SK-N-SH (cell line): ENCODE data around the gene MCRS1. TPM values are rescaled to one million over a fixed set of nuclear protein-coding genes. Genes with fewer than 3 reads are reported as not detected.
"Not testable (repeated sequence)": the region's sequence is repeated elsewhere in the genome, so short reads cannot be mapped to it uniquely, and the experiment has no call there.

Source experiments
- CTCF ChIA-PET: fragments of 300-600, 350-600 bp; formaldehyde crosslinking; extraction: SDS; loops from one replicate; lab custom pipeline; 2021; lab: Yijun Ruan, JAX
- POLR2A ChIA-PET: fragments of 350-600 bp; sonication (Branson Sonifier 250); formaldehyde crosslinking; extraction: SDS; loops from one replicate; lab custom pipeline; 2020; ENCODE audit warnings: antibody characterized with exemption, inconsistent platforms; lab: Yijun Ruan, JAX
- DNase-seq: peaks from one replicate; pipeline ENCODE4 v3.0.0; 2012
- H2AFZ ChIP-seq: fragments of 200-600 bp; sonication (generic); 2 replicates; pipeline ENCODE4 v1.8.1; 2016; ENCODE audit warnings: antibody characterized with exemption, mild to moderate bottlenecking, low read depth
- H3F3A ChIP-seq: fragments of 200-600 bp; sonication (generic); replicated peaks from 2 replicates; pipeline ENCODE3; 2016; ENCODE audit warnings: antibody characterized with exemption, mild to moderate bottlenecking; ENCODE audit not compliant: insufficient read depth
- H3K27ac ChIP-seq, 2 experiments: fragments of 200-500 bp in 1 of 2; fragments of 200-600 bp in 1 of 2; sonication (Bioruptor generic) in 1 of 2; sonication (generic), shearing (Covaris generic) in 1 of 2; 2 replicates each; pipeline versions ENCODE4 v1.5.1 to v1.6.1; 2014 to 2016; ENCODE audit warnings: low read depth in 2 of 2, inconsistent platforms in 1 of 2, low read length in 1 of 2, mild to moderate bottlenecking in 1 of 2, mixed read lengths in 1 of 2
- H3K27me3 ChIP-seq: fragments of 200-600 bp; sonication (generic), shearing (Covaris generic); 2 replicates; pipeline ENCODE4 v1.6.1; 2016; ENCODE audit warnings: mixed run types; ENCODE audit not compliant: insufficient read depth
- H3K36me3 ChIP-seq, 2 experiments: fragments of 200-500 bp in 1 of 2; fragments of 200-600 bp in 1 of 2; sonication (Bioruptor generic) in 1 of 2; sonication (generic) in 1 of 2; replicated peaks in 1 of 2; 2 replicates each; pipeline versions ENCODE3 to v1.5.1; 2014 to 2016; ENCODE audit warnings: low read length in 1 of 2, mild to moderate bottlenecking in 1 of 2; ENCODE audit not compliant: insufficient read depth in 2 of 2, control insufficient read depth in 1 of 2
- H3K4me1 ChIP-seq, 2 experiments: fragments of 200-500 bp in 1 of 2; fragments of 200-600 bp in 1 of 2; sonication (Bioruptor generic) in 1 of 2; sonication (generic), shearing (Covaris generic) in 1 of 2; 2 replicates each; pipeline versions ENCODE4 v1.5.1 to v1.6.1; 2014 to 2016; ENCODE audit warnings: low read depth in 1 of 2, low read length in 1 of 2, mixed run types in 1 of 2; ENCODE audit not compliant: insufficient read depth in 2 of 2, control insufficient read depth in 1 of 2
- H3K4me2 ChIP-seq: fragments of 200-600 bp; sonication (generic), shearing (Covaris generic); 2 replicates; pipeline ENCODE4 v1.6.1; 2017; ENCODE audit warnings: mixed run types
- H3K4me3 ChIP-seq, 2 experiments: fragments of 200-500 bp in 1 of 2; fragments of 200-600 bp in 1 of 2; sonication (Bioruptor generic) in 1 of 2; sonication (generic), shearing (Covaris generic) in 1 of 2; 2 replicates each; pipeline versions ENCODE4 v1.5.1 to v1.8.1; 2014 to 2016; ENCODE audit warnings: low read depth in 2 of 2, inconsistent platforms in 1 of 2, low read length in 1 of 2, mild to moderate bottlenecking in 1 of 2, mixed read lengths in 1 of 2, moderate library complexity in 1 of 2
- H3K79me2 ChIP-seq: fragments of 200-600 bp; sonication (generic); 2 replicates; pipeline ENCODE4 v1.8.1; 2017; ENCODE audit warnings: mild to moderate bottlenecking; ENCODE audit not compliant: insufficient read depth
- H3K9ac ChIP-seq: fragments of 200-600 bp; sonication (generic); 2 replicates; pipeline ENCODE4 v1.6.1; 2017; ENCODE audit warnings: mixed run types
- H3K9me2 ChIP-seq: fragments of 200-600 bp; sonication (generic); 2 replicates; pipeline ENCODE4 v1.6.1; 2017; ENCODE audit warnings: mixed run types
- H3K9me3 ChIP-seq: fragments of 200-600 bp; sonication (generic); 2 replicates; pipeline ENCODE4 v1.6.1; 2017; ENCODE audit warnings: mixed run types, mild to moderate bottlenecking, moderate library complexity
- H4K20me1 ChIP-seq: fragments of 200-600 bp; sonication (generic); 2 replicates; pipeline ENCODE4 v1.6.1; 2017; ENCODE audit warnings: mild to moderate bottlenecking, mixed run types; ENCODE audit not compliant: insufficient read depth
- RAD21 ChIP-seq: IDR thresholded peaks from 2 replicates; pipeline ENCODE4 v1.6.1; 2012; ENCODE audit warnings: mild to moderate bottlenecking, low read length
- RCOR1 ChIP-seq: fragments of 150-350 bp; IDR thresholded peaks from 2 replicates; pipeline ENCODE4 v1.6.1; 2017; ENCODE audit warnings: antibody characterized with exemption, low read length
- WGBS: methylation state at CpG from one replicate; pipeline ENCODE4 v1.1.6; 2017; ENCODE audit warnings: low lambda C conversion rate; 5-methylcytosine and 5-hydroxymethylcytosine counted together
- polyA plus RNA-seq, 3 experiments: library from polyadenylated mRNA; depleted of rRNA; stranded (reverse); fragments of >200 nt; gene quantifications; 2 replicates each; pipeline ENCODE4 v1.2.3, GENCODE V29; 2012
- TF ChIP-seq, protein P1 (sequence below): IDR thresholded peaks from 2 replicates; pipeline ENCODE4 v1.4.0; 2012; ENCODE audit warnings: low read depth
- TF ChIP-seq, protein P2 (sequence below): IDR thresholded peaks from 2 replicates; pipeline ENCODE4; 2012

MCRS1 gene
- polyA plus RNA-seq, 1 of the 3 experiments (the other 2 are of a cell fraction) = 107 TPM

DNA sequence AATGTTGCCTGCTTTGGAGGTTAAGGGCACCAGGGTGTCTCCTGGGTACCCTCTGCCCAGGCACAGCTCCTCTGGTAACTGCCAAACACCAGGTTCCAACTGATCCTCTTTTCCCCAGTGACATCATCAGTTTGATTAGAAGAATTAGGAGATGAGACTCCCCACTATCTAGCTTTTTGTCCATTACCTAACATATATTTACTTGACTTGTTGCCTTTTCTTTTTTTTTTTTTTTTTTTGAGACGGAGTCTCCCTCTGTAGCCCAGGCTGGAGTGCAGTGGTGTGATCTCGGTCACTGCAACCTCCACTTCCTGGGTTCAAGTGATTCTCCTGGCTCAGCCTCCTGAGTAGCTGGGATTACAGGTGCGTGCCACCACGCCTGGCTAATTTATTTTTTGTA, 37.6 kb upstream of the MCRS1 start, which contains the start of gene FAM186B:
TSS of gene FAM186B (minus strand) at position 101 of the 400 bp plus-strand sequence. CDS start 162 bp downstream, outside the sequence.
- H4K20me1 ChIP-seq, H3F3A ChIP-seq, H3K4me3 ChIP-seq, H3K9me2 ChIP-seq, H3K79me2 ChIP-seq, H3K27ac ChIP-seq, DNase-seq, H3K9me3 ChIP-seq, H3K36me3 ChIP-seq, H3K9ac ChIP-seq, H3K4me1 ChIP-seq, H3K4me2 ChIP-seq, H3K27me3 ChIP-seq, POLR2A ChIA-PET, H2AFZ ChIP-seq: not testable (repeated sequence)
- WGBS = 94% methylated on average over 4 of the region's 4 CpGs
- CTCF ChIA-PET = interaction anchor here (1.1 to 1.8 kb wide), 2 partner anchors 18 to 25 kb away, joined by 3 to 5 read pairs; partner anchors contain the start of gene PRPF40B

DNA sequence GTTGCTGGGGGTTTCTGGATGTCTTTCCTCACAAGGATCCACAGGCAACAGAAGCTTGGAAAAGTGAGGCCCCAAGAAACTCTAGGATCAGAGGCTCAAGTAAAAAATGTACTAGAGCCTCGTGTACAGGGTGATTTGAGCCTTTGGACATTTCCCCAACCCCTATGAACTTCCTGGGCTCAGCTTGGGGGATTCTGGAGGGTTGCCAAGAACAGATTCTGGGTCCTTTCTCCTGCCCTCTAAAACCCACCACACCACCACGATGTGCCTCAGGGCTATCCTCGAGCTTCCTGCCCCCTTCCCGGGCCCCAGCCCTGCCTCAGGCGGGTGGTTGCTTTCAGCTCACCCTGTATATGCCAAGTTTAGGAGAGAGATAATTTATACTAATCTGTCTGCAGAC, 36.9 kb upstream of the MCRS1 start:
- TF ChIP-seq, protein P1, sequence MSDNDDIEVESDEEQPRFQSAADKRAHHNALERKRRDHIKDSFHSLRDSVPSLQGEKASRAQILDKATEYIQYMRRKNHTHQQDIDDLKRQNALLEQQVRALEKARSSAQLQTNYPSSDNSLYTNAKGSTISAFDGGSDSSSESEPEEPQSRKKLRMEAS = no peak
- no peak for TF ChIP-seq RAD21
- TF ChIP-seq, protein P2, sequence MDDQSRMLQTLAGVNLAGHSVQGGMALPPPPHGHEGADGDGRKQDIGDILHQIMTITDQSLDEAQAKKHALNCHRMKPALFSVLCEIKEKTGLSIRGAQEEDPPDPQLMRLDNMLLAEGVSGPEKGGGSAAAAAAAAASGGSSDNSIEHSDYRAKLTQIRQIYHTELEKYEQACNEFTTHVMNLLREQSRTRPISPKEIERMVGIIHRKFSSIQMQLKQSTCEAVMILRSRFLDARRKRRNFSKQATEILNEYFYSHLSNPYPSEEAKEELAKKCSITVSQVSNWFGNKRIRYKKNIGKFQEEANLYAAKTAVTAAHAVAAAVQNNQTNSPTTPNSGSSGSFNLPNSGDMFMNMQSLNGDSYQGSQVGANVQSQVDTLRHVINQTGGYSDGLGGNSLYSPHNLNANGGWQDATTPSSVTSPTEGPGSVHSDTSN = no peak
- TF ChIP-seq, all 33 proteins: peak for 0
- Histone ChIP-seq H4K20me1 (no peaks in the 10 kb centered on the region), H3K9me2 (no peaks in the 10 kb centered on the region), H3K4me2 (no peak overlapping the region), H2AFZ (no peak overlapping the region), H3K4me1 (peaks cover 0 to 2% of the 10 kb centered on the region in 2 experiments; a peak in 1 of 4 replicates), H3F3A (no peaks in the 10 kb centered on the region), H3K27me3 (no peaks in the 10 kb centered on the region), H3K36me3 (peaks cover 4% of the 10 kb centered on the region in 2 experiments), H3K4me3 (no peak overlapping the region), H3K79me2 (no peaks in the 10 kb centered on the region), H3K27ac (no peak overlapping the region; a peak in 1 of 4 replicates), H3K9me3 (no peaks in the 10 kb centered on the region), H3K9ac (no peak overlapping the region)
- ChIA-PET POLR2A (no interaction called here), CTCF (interaction anchor here (1.0 to 1.8 kb wide), 3 partner anchors 19 to 136 kb away, joined by 3 to 5 read pairs (median 3); partner anchors contain the start of genes PRPF40B and TMBIM6)
- no peak for DNase-seq
- 86% methylated on average over 5 of the region's 5 CpGs for WGBS

DNA sequence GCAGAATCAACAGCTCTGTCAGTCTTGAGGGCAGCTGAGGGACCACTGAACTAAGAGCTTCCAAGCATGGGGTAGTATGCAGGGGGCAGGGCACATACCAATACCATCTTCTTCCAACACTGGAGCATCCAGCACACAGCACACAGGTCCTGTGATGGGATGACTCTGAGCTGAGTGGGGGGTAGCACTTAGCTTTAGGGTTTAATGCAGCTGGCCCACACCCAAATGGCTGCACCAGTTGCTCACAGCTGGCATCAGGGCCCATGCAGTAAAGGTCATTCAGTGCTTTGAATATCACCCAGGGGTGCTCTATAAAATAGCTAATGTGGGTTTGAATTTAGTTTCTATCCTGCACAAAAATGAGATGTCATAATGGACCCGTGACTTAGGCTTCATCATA, 35.8 kb upstream of the MCRS1 start:
- Histone ChIP-seq H3F3A (no peaks in the 10 kb centered on the region), H3K4me1 (peaks cover 0 to 2% of the 10 kb centered on the region in 2 experiments; a peak in 1 of 4 replicates), H3K4me2 (no peak overlapping the region), H3K9me2 (no peaks in the 10 kb centered on the region), H4K20me1 (no peaks in the 10 kb centered on the region), H2AFZ (no peak overlapping the region), H3K36me3 (peaks cover 4% of the 10 kb centered on the region in 2 experiments), H3K9ac (no peak overlapping the region), H3K27me3 (no peaks in the 10 kb centered on the region), H3K79me2 (no peaks in the 10 kb centered on the region), H3K9me3 (no peaks in the 10 kb centered on the region)
- POLR2A ChIA-PET = no interaction called here
- DNase-seq = no peak
- WGBS = 86% methylated on average over 1 of the region's 1 CpG
- TF ChIP-seq RCOR1 = no peak
- TF ChIP-seq, all 33 proteins: peak for 0
- Histone ChIP-seq H3K4me3 (no peak overlapping the region), H3K27ac (no peak overlapping the region)
- CTCF ChIA-PET = interaction anchor here (1.0 to 2.5 kb wide), 4 partner anchors 20 to 246 kb away, joined by 3 to 10 read pairs (median 8); partner anchors contain the start of genes PRPF40B and TMBIM6
